Neural cell (in vitro differentiated cells): ENCODE data around the gene STXBP5. TPM values are rescaled to one million over a fixed set of nuclear protein-coding genes. Genes with fewer than 3 reads are reported as not detected.

Experiments
- H2AFZ ChIP-seq: fragments of 200-600, 300-800 bp; sonication (generic), shearing (Covaris generic); 2 replicates; pipeline ENCODE4 v1.6.0; 2014; ENCODE audit warnings: low read depth, mild to moderate bottlenecking, antibody characterized with exemption, low read length, moderate library complexity
- H3F3A ChIP-seq: fragments of 200-600 bp; shearing (Covaris generic); 2 replicates; pipeline ENCODE4 v1.6.1; 2016; ENCODE audit warnings: mild to moderate bottlenecking, moderate library complexity, mixed read lengths, antibody characterized with exemption, low read length; ENCODE audit not compliant: insufficient read depth, poor library complexity, severe bottlenecking
- H3K27ac ChIP-seq: fragments of 200-600, 300-800 bp; sonication (generic), shearing (Covaris generic); 2 replicates; pipeline ENCODE4 v1.5.1; 2014; ENCODE audit warnings: mild to moderate bottlenecking, low read length, moderate library complexity
- H3K27me3 ChIP-seq: fragments of 300-800, 200-600 bp; sonication (generic), shearing (Covaris generic); 2 replicates; pipeline ENCODE4 v1.6.0; 2014; ENCODE audit warnings: mild to moderate bottlenecking, low read depth, low read length, moderate library complexity; ENCODE audit not compliant: insufficient read depth
- H3K36me3 ChIP-seq: fragments of 300-800, 200-600 bp; sonication (generic), shearing (Covaris generic); 2 replicates; pipeline ENCODE4 v1.5.1; 2014; ENCODE audit warnings: mild to moderate bottlenecking, antibody characterized with exemption, low read length, moderate library complexity; ENCODE audit not compliant: insufficient read depth
- H3K4me2 ChIP-seq: fragments of 300-800, 200-600 bp; sonication (generic), shearing (Covaris generic); 2 replicates; pipeline ENCODE4 v1.6.0; 2014; ENCODE audit warnings: mild to moderate bottlenecking, low read length
- H3K4me3 ChIP-seq: fragments of 300-800, 200-600 bp; sonication (generic), shearing (Covaris generic); 2 replicates; pipeline ENCODE4 v1.5.1; 2014; ENCODE audit warnings: mild to moderate bottlenecking, low read length, moderate library complexity
- H3K79me2 ChIP-seq: fragments of 200-600 bp; shearing (Covaris generic); replicated peaks from 2 replicates; pipeline ENCODE4 v1.6.0; 2014; ENCODE audit warnings: mild to moderate bottlenecking, low read length, moderate library complexity; ENCODE audit not compliant: insufficient read depth
- H3K9ac ChIP-seq: fragments of 300-800, 200-600 bp; sonication (generic), shearing (Covaris generic); 2 replicates; pipeline ENCODE4 v1.6.1; 2016; ENCODE audit warnings: mild to moderate bottlenecking, low read length, mixed read lengths
- H3K9me2 ChIP-seq: fragments of 200-600 bp; shearing (Covaris generic); 2 replicates; pipeline ENCODE4 v1.6.1; 2016; ENCODE audit warnings: mild to moderate bottlenecking, low read length, mixed read lengths; ENCODE audit not compliant: insufficient read depth
- H3K9me3 ChIP-seq: fragments of 200-600, 300-800 bp; sonication (generic), shearing (Covaris generic); 2 replicates; pipeline ENCODE4 v1.6.1; 2016; ENCODE audit warnings: mild to moderate bottlenecking, mixed run types, low read length, moderate library complexity, mixed read lengths
- H4K20me1 ChIP-seq: fragments of 200-600 bp; shearing (Covaris generic); 2 replicates; pipeline ENCODE4 v1.6.1; 2016; ENCODE audit warnings: mild to moderate bottlenecking, mixed run types; ENCODE audit not compliant: insufficient read depth
- CTCF ChIP-seq: fragments of 450-650 bp; IDR thresholded peaks from 2 replicates; pipeline ENCODE4 v1.5.1; 2014; ENCODE audit warnings: antibody characterized with exemption, mild to moderate bottlenecking, moderate library complexity; ENCODE audit not compliant: poor library complexity, severe bottlenecking
- EP300 ChIP-seq: fragments of 450-650 bp; conservative IDR thresholded peaks from 2 replicates; pipeline ENCODE4 v1.6.1; 2014; ENCODE audit warnings: antibody characterized with exemption, mild to moderate bottlenecking, moderate library complexity; ENCODE audit not compliant: poor library complexity, severe bottlenecking
- EZH2 ChIP-seq: fragments of 200-600, 300-800 bp; shearing (Covaris generic), sonication (generic); IDR thresholded peaks from 2 replicates; pipeline ENCODE4 v1.6.1; 2014; ENCODE audit warnings: antibody characterized with exemption, low read length, borderline replicate concordance, mild to moderate bottlenecking; ENCODE audit not compliant: insufficient read depth, poor library complexity, severe bottlenecking
- MXI1 ChIP-seq: fragments of 450-650 bp; conservative IDR thresholded peaks from 2 replicates; pipeline ENCODE4 v1.6.1; 2014; ENCODE audit warnings: antibody characterized with exemption, mild to moderate bottlenecking; ENCODE audit not compliant: poor library complexity, severe bottlenecking
- POLR2AphosphoS5 ChIP-seq: IDR thresholded peaks from 2 replicates; pipeline ENCODE4 v1.6.1; 2012
- RAD21 ChIP-seq: fragments of 450-650 bp; conservative IDR thresholded peaks from 2 replicates; pipeline ENCODE4 v1.6.1; 2014; ENCODE audit warnings: antibody characterized with exemption, mild to moderate bottlenecking, moderate library complexity
- REST ChIP-seq: IDR thresholded peaks from 2 replicates; pipeline ENCODE4 v1.6.1; 2012; ENCODE audit warnings: borderline replicate concordance
- SMC3 ChIP-seq: fragments of 450-650 bp; conservative IDR thresholded peaks from 2 replicates; pipeline ENCODE4 v1.6.1; 2014; ENCODE audit warnings: antibody characterized with exemption, mild to moderate bottlenecking, moderate library complexity; ENCODE audit not compliant: poor library complexity
- TAF1 ChIP-seq: IDR thresholded peaks from 2 replicates; pipeline ENCODE4 v1.6.1; 2012; ENCODE audit warnings: low read depth
- polyA plus RNA-seq: library from polyadenylated mRNA; depleted of rRNA; stranded (reverse); fragments of >200 nt; gene quantifications from 2 replicates; pipeline ENCODE4 v1.2.3, GENCODE V29; 2014

STXBP5 gene
- polyA plus RNA-seq, 1 donor from 2014 or later = 56.4 TPM

- Histone ChIP-seq H3K4me3 (no peak overlapping the region), H3K9me2 (no peaks in the 10 kb centered on the region), H4K20me1 (no peaks in the 10 kb centered on the region), H3K9ac (no peak overlapping the region), H3K79me2 (no peaks in the 10 kb centered on the region), H3K4me2 (no peak overlapping the region), H2AFZ (no peak overlapping the region), H3K9me3 (no peaks in the 10 kb centered on the region), H3K27ac (no peak overlapping the region), H3K27me3 (no peaks in the 10 kb centered on the region), H3K36me3 (no peaks in the 10 kb centered on the region), H3F3A (no peaks in the 10 kb centered on the region)
- no peak for TF ChIP-seq SMC3
- no peak for TF ChIP-seq RAD21
- TF ChIP-seq CTCF = no peak
- no peak for TF ChIP-seq MXI1
- TF ChIP-seq EP300 = no peak
- no peak for TF ChIP-seq REST
- no peak for TF ChIP-seq EZH2
- no peak for TF ChIP-seq POLR2AphosphoS5
Observed at GRCh38 chr6:147392917-147393625, 188.9 kb downstream of the STXBP5 start.

GRCh38 chr6:147395158-147395557 lies 190.9 kb downstream of the STXBP5 start:
- H3K9ac ChIP-seq = no peak overlapping the region
- no peaks in the 10 kb centered on the region for H3K36me3 ChIP-seq
- no peaks in the 10 kb centered on the region for H3F3A ChIP-seq
- no peaks in the 10 kb centered on the region for H3K9me3 ChIP-seq
- no peaks in the 10 kb centered on the region for H4K20me1 ChIP-seq
- no peak overlapping the region for H3K4me2 ChIP-seq
- no peaks in the 10 kb centered on the region for H3K9me2 ChIP-seq
- no peak overlapping the region for H3K27ac ChIP-seq
- no peak for TF ChIP-seq MXI1
- TF ChIP-seq POLR2AphosphoS5 = no peak
- TF ChIP-seq CTCF = no peak
- TF ChIP-seq RAD21 = no peak
- TF ChIP-seq TAF1 = no peak
- no peak for TF ChIP-seq SMC3
- TF ChIP-seq REST = no peak
- no peak for TF ChIP-seq EP300
- H3K4me3 ChIP-seq = no peak overlapping the region
- no peaks in the 10 kb centered on the region for H3K27me3 ChIP-seq
- no peak overlapping the region for H2AFZ ChIP-seq
- no peaks in the 10 kb centered on the region for H3K79me2 ChIP-seq
